HK-2 (cell line): ENCODE results near the gene FAM161A.
"Not testable (repeated sequence)": the region's sequence is repeated elsewhere in the genome, so short reads cannot be mapped to it uniquely, and the experiment has no call there.

Experiments used
- DNase-seq: peaks from one replicate; pipeline ENCODE4 v3.0.0-alpha.2; 2018; ENCODE audit not compliant: unreplicated experiment

FAM161A gene

GRCh38 chr2:61845320-61845719 lies 8.5 kb downstream of the FAM161A start:
- no peak for DNase-seq

- no peak for DNase-seq
Observed at GRCh38 chr2:61841286-61841685, 12.6 kb downstream of the FAM161A start.

DNA sequence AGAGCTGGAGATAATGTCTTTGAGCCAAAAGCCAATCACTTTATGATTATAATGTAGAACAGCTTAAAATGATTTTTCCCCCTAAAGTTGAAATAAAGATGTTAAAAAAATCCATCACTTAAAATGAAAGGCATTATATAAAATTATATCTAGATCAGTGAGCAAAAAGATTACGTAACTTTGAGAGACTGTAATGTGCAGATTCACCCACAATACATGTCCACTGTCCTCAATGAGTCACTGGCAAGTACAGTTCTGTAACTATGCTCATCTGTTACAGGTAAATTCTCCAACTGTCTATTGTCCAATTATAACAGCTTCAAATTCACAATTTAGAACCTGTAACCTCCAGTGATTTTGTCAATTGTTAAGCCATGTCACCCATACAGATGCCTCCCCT lies 19.0 kb downstream of the FAM161A start:
- DNase-seq, result no peak

GRCh38 chr2:61833971-61834370 lies 19.9 kb downstream of the FAM161A start:
- DNase-seq, result no peak

GRCh38 chr2:61832183-61832841 lies 21.5 kb downstream of the FAM161A start:
- DNase-seq, result no peak

GRCh38 chr2:61822255-61822654 lies 31.6 kb downstream of the FAM161A start:
- DNase-seq, result no peak

DNA sequence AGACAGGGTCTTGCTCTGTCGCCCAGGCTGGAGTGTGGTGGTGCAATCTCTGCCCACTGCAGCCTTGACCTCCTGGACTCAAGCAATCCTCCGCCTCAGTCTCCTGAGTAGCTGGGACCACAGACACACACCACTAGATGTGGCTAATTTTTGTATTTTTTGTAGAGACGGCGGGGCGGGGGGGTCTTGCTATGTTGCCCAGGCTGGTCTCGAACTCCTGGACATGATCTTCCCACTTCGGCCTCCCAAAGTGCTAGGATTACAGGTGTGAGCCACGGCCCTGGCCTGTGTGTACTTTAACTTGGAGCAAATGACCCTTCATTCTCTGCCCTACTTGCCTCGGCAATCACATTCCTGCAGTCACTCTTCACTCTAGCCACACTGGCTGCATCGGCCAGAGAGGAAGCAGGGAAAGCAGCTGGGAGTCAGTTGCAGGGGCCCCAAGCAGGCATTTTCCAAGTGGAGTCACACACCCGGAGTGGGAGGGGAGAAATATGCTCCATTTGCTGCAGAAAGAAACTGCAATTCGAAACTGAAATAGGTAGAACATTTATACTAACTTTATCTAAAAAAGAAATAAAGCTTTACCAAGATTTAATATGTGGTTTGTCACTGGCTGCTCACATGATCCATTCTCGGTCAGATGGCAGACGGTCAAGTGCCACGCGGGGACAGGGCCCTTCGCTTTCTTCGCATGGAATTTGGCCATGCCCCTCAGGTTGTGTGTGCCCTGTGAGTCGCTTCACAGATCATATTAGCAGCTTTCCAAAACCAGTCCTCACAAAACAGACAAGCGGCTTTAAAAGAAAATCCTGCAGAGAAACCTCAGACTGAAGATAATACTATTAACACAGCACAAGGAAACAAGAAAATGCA lies 37.1 kb downstream of the FAM161A start:
- DNase-seq, result no peak

DNA sequence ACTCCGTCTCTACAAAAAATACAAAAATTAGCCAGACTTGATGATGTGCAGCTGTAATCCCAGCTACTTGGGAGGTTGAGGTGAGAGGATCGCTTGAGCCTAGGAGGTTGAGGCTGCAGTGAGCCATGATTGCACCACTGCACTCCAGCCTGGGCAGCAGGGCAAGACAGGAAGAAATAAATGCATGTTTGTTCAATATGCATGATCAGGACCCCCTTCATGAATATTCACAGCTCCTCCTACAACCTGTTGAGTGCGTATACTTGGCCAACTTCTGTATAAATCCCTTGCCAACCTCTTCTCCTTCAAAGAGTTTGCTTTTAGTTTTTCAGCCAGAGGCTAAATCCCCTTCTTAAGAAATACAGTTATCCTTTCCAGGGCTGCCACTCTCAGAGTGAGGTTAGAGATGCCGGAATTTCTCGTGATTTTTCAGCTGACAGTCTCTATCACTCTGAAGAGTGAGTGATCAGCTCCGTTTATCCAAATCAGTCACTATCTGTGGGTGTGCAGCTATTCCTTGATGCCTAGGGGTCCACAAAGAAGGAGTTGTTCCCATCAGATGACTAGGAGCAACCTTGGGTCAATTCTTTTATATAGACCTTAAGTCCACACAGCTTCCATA lies 39.2 kb downstream of the FAM161A start:
- DNase-seq, result no peak

DNA sequence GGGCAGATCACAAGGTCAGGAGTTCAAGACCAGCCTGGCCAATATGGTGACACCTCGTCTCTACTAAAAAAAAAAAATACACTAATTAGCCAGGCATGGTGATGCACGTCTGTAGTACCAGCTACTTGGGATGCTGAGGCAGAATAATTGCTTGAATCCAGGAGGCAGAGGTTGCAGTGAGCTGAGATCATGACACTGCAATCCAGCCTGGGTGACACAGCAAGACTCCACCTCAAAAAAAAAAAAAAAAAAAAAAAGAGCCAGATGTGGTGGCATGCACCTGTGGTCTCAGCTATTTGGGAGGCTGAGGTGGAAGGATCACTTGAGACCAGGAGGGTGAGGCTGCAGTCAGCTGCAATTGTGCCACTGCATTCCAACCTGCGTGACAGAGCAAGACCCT lies 40.5 kb downstream of the FAM161A start:
- not testable (repeated sequence) for DNase-seq

- no peak for DNase-seq
Observed at GRCh38 chr2:61811821-61812220, 42.0 kb downstream of the FAM161A start.

DNA sequence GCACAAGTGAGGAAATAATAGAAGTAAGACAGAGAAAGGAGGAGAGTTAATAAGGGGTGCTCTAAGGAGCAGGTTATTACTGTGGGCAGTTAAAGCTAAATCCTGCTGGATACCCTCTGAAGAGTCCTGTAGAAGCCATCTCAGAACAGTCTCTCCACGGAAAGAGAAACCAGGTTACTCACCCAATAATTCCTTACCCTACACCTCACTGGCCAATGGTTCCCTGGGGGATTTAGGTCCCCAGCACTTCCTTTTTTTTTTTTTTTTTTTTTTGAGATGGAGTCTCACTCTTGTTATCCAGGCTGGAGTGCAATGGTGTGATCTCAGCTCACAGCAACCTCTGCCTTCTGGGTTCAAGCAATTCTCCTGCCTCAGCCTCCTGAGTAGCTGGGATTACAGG lies 43.7 kb downstream of the FAM161A start:
- DNase-seq, result not testable (repeated sequence)

DNA sequence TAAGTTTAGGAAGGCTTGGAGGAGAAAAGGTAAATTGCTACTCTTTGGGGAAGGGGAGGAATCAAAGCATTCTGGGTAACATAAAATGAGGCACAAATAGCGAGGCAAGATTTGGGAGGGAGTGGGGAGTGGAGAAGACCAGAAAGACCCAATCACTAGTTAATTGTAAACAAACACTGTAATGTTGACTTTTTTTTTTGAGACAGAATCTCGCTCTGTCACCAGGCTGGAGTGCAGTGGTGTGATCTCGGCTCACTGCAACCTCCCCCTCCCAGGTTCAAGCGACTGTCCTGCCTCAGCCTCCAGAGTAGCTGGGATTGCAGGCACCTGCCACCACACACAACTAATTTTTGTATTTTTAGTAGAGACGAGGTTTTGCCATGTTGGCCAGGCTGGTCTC lies 45.2 kb downstream of the FAM161A start:
- not testable (repeated sequence) for DNase-seq

DNA sequence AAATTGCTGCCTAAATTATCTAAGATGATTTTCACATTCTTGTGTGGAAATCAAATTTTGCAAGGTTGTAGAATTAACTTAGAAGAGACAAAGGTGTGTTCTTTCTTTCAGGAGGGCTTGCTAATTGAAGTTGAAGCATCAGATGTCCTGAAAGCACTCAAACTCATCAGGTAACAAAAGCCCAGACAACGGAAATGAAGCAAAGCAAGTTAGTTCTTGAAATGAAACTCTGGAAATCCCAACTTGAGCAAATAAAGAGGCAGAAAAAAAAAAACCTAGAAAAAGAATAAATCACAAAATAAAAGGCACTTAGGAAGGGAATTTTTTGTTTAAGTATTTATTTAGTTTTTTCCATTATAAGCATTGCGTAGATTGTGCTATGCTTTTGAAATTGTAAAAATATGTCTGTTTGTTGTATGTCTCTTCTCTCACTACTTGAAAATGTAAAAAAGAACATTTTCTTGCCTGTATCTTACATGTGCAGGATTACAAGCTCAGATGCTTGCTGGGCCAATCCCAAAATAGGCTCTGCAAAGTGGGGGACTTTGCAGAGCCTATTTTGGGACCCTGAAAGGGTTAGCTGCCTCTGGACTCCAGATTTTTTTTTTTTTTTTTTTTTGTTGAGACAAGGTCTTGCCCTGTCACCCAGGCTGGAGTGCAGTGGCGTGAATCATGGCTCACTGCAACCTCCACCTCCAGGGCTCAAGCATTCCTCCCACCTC lies 46.7 kb downstream of the FAM161A start:
- no peak for DNase-seq

DNA sequence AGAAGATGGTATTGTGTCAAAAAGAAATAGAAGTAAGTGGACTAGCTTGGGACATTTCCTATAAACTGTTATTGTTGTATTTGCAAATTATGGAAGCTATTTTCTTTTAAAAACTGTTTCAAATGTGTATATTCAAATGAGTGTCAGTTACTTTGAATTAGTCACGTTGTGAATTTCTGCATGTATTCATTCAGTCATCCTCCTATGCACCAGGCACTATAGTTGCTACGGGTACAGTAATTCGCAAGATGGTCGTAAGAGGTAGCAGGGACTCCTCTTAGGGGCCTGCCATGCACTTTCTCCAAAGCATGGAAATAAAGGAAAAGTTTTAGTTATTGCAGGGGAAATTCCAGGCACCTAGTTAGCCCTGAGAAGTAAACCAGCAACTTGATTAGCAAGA lies 51.3 kb downstream of the FAM161A start:
- no peak for DNase-seq

DNA sequence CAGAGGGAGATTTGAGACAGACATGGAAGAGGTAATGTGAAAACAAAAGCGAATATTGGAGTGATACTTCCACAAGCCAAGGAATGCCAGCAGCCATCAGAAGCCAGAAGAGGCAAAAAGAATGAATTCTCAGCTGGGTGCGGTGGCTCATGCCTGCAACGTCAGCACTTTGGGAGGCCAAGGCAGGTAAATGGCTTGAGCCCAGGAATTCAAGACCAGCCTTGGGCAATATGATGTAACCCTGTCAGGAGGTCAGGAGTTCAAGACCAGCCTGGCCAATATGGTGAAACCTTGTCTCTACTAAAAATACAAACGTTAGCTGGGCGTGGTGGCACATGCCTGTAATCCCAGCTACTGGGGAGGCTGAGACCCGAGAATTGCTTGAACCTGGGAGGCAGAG lies 54.8 kb downstream of the FAM161A start:
- no peak for DNase-seq

DNA sequence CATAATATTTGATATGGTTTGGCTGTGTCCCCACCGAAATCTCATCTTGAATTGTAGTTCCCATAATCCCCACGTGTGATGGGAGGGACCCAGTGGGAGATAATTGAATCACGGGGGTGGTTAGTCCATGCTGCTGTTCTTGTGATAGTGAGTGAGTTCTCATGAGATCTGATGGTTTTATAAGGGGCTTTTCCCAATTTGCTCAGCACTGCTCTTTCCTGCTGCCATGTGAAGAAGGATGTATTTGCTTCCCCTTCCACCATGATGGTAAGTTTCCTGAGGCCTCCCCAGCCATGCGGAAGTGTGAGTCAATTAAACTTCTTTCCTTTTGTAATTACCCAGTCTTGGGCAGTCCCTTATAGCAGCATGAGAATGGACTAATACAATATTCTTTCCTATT lies 56.4 kb downstream of the FAM161A start:
- not testable (repeated sequence) for DNase-seq

GRCh38 chr2:61795408-61795807 lies 58.5 kb downstream of the FAM161A start:
- DNase-seq, result no peak

- peak; percentile 31 for DNase-seq
Observed at GRCh38 chr2:61793389-61793836, 60.4 kb downstream of the FAM161A start.

- no peak for DNase-seq
Observed at GRCh38 chr2:61792355-61792890, 61.4 kb downstream of the FAM161A start.

GRCh38 chr2:61789807-61790602 lies 63.9 kb downstream of the FAM161A start:
- no peak for DNase-seq
